Keratinocyte (primary cell): ENCODE measurements around the gene TRPM3. TPM values are rescaled to one million over a fixed set of nuclear protein-coding genes. Genes with fewer than 3 reads are reported as not detected.

ENCODE experiments used
- DNase-seq: peaks from one replicate; pipeline ENCODE4 v3.0.0-alpha.2; 2011; ENCODE audit warnings: low read depth, missing footprints, low spot score
- FAIRE-seq: peaks from 2 replicates; lab custom pipeline; 2011; peaks lifted over from hg19 to GRCh38; lab: Jason Lieb, UNC
- H2AFZ ChIP-seq: 2 replicates; pipeline ENCODE4 v1.6.0; 2012; ENCODE audit warnings: low read length, control low read depth, inconsistent platforms; ENCODE audit not compliant: control insufficient read depth
- H3K27ac ChIP-seq: 2 replicates; pipeline ENCODE4 v1.5.1; 2011; ENCODE audit warnings: low read length; ENCODE audit not compliant: control insufficient read depth, insufficient read depth
- H3K27me3 ChIP-seq: 3 replicates; pipeline ENCODE4 v1.6.0; 2011; ENCODE audit warnings: low read length; ENCODE audit not compliant: control insufficient read depth, insufficient read depth; ENCODE audit errors: extremely low read depth
- H3K36me3 ChIP-seq, 2 experiments: 2 replicates in 1 of 2; 3 replicates in 1 of 2; pipeline ENCODE4 v1.5.1; 2011; ENCODE audit warnings: low read length in 2 of 2, mild to moderate bottlenecking in 1 of 2; ENCODE audit not compliant: control insufficient read depth in 2 of 2, insufficient read depth in 2 of 2; ENCODE audit errors: extremely low read depth in 1 of 2
- H3K4me1 ChIP-seq: 3 replicates; pipeline ENCODE4 v1.5.1; 2011; ENCODE audit warnings: low read length; ENCODE audit not compliant: control insufficient read depth, insufficient read depth; ENCODE audit errors: extremely low read depth
- H3K4me2 ChIP-seq: 3 replicates; pipeline ENCODE4 v1.6.0; 2011; ENCODE audit warnings: low read depth, low read length; ENCODE audit not compliant: control insufficient read depth, insufficient read depth; ENCODE audit errors: extremely low read depth
- H3K4me3 ChIP-seq, 3 experiments: fragments of 200-600 bp in 1 of 3; sonication (generic) in 1 of 3; 2 replicates in 2 of 3; 3 replicates in 1 of 3; pipeline ENCODE4 v1.5.1; 2011 to 2016; ENCODE audit warnings: low read length in 3 of 3, mild to moderate bottlenecking in 3 of 3, control low read depth in 2 of 3, inconsistent platforms in 1 of 3, low read depth in 1 of 3, mixed read lengths in 1 of 3, mixed run types in 1 of 3, moderate library complexity in 1 of 3; ENCODE audit not compliant: control insufficient read depth in 2 of 3, insufficient read depth in 2 of 3; ENCODE audit errors: extremely low read depth in 1 of 3
- H3K79me2 ChIP-seq: 2 replicates; pipeline ENCODE4 v1.6.0; 2012; ENCODE audit warnings: low read length; ENCODE audit not compliant: control insufficient read depth, insufficient read depth
- H3K9ac ChIP-seq: 3 replicates; pipeline ENCODE4 v1.6.0; 2011; ENCODE audit warnings: low read length; ENCODE audit not compliant: control insufficient read depth, insufficient read depth; ENCODE audit errors: extremely low read depth
- H3K9me1 ChIP-seq: 3 replicates; pipeline ENCODE4 v1.6.0; 2011; ENCODE audit warnings: low read length; ENCODE audit not compliant: control insufficient read depth, insufficient read depth; ENCODE audit errors: extremely low read depth
- H3K9me3 ChIP-seq: 2 replicates; pipeline ENCODE4 v1.5.1; 2012; ENCODE audit warnings: low read depth, low read length; ENCODE audit not compliant: control insufficient read depth
- H4K20me1 ChIP-seq: 3 replicates; pipeline ENCODE4 v1.6.0; 2011; ENCODE audit warnings: low read length; ENCODE audit not compliant: control insufficient read depth, insufficient read depth; ENCODE audit errors: extremely low read depth
- CTCF ChIP-seq, 3 experiments: IDR thresholded peaks in 1 of 3; conservative IDR thresholded peaks in 1 of 3; optimal IDR thresholded peaks in 1 of 3; 2 replicates in 2 of 3; 3 replicates in 1 of 3; pipeline versions ENCODE3 to v1.5.1; 2011; ENCODE audit warnings: low read length in 3 of 3, mild to moderate bottlenecking in 3 of 3, moderate library complexity in 2 of 3, control low read depth in 1 of 3, inconsistent platforms in 1 of 3; ENCODE audit not compliant: insufficient read depth in 2 of 3; ENCODE audit errors: extremely low read depth in 1 of 3
- EZH2 ChIP-seq: IDR thresholded peaks from one replicate; pipeline ENCODE4 v1.6.1; 2012; ENCODE audit warnings: inconsistent platforms, mild to moderate bottlenecking, low read length, moderate library complexity
- dilution Hi-C: fragments of 300-500 bp; cut with MboI; formaldehyde crosslinking; loops from one replicate; pipeline ENCODE4 v1.7.0; 2020; ENCODE audit warnings: low sequenced_read_pairs; ENCODE audit not compliant: extremely low pct_ligation_motif_present
- polyA plus RNA-seq, 5 experiments: library from polyadenylated mRNA; depleted of rRNA in 3 of 5; stranded (reverse) in 3 of 5; stranded (forward) in 1 of 5; unstranded in 1 of 5; fragments of >200 nt; gene quantifications; 1 replicate in 1 of 5; 2 replicates in 3 of 5; 3 replicates in 1 of 5; pipeline versions ENCODE4 v1.2.1 to v1.2.3, GENCODE V29; 2011 to 2012; ENCODE audit warnings: missing spikeins in 2 of 5, low read depth in 1 of 5, low replicate concordance in 1 of 5

Gene TRPM3
- polyA plus RNA-seq, 1 donor (not counting 4 experiments of a cell fraction or from before 2014, with no cell fraction given) = 0.03 TPM

DNA sequence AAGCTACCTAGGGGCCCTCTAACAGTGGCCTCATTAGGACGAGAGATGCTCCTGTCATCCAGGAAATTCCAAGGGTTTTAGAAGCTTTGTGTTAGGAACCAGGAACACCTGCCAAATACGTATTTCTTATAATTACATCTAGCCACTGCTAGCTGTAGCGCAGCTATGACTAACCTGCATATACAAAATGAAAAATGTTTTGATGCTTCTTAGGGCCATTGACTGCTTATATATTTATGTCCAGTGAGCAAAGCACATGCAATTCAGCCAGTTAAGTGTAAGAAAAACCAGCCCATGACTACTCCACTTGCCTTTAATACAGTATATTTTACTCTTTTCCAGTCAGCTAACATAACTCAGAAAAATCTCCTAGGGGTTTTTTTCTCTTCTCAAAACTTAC lies 143.3 kb downstream of the TRPM3 start:
- dilution Hi-C loops = no loop called here
- no peak overlapping the region for H3K4me2 ChIP-seq
- no peak for TF ChIP-seq CTCF (optimal IDR thresholded peaks at IDR 0.05 in 1 of 3, IDR thresholded peaks at IDR 0.05 in 1 of 3, conservative IDR thresholded peaks at IDR 0.05 in 1 of 3; ENCODE audit: extremely low read depth in 1 of 3, insufficient read depth in 2 of 3, low read length in 3 of 3)
- no peak for TF ChIP-seq EZH2
- no peak overlapping the region for H3K4me3 ChIP-seq
- H3K27ac ChIP-seq = no peak overlapping the region
- no peaks in the 10 kb centered on the region for H3K9me3 ChIP-seq
- no peak for DNase-seq
- H3K79me2 ChIP-seq = no peaks in the 10 kb centered on the region
- no peaks in the 10 kb centered on the region for H4K20me1 ChIP-seq
- no peak overlapping the region for H2AFZ ChIP-seq
- no peaks in the 10 kb centered on the region for H3K27me3 ChIP-seq
- no peak for FAIRE-seq
- H3K36me3 ChIP-seq = no peaks in the 10 kb centered on the region
- H3K9me1 ChIP-seq = no peaks in the 10 kb centered on the region
- H3K4me1 ChIP-seq = no peaks in the 10 kb centered on the region
- H3K9ac ChIP-seq = no peak overlapping the region

GRCh38 chr9:70975821-70976220 lies 145.6 kb downstream of the TRPM3 start:
- no peak for DNase-seq
- no peaks in the 10 kb centered on the region for H3K4me1 ChIP-seq
- H2AFZ ChIP-seq = no peak overlapping the region
- no peaks in the 10 kb centered on the region for H3K9me1 ChIP-seq
- H3K36me3 ChIP-seq = no peaks in the 10 kb centered on the region
- no peaks in the 10 kb centered on the region for H3K79me2 ChIP-seq
- no peaks in the 10 kb centered on the region for H4K20me1 ChIP-seq
- no peak overlapping the region for H3K4me3 ChIP-seq
- dilution Hi-C loops = no loop called here
- H3K27ac ChIP-seq = no peak overlapping the region
- H3K27me3 ChIP-seq = no peaks in the 10 kb centered on the region
- TF ChIP-seq CTCF (optimal IDR thresholded peaks at IDR 0.05 in 1 of 3, IDR thresholded peaks at IDR 0.05 in 1 of 3, conservative IDR thresholded peaks at IDR 0.05 in 1 of 3; ENCODE audit: extremely low read depth in 1 of 3, insufficient read depth in 2 of 3, low read length in 3 of 3) (no peak), EZH2 (no peak)
- no peaks in the 10 kb centered on the region for H3K9me3 ChIP-seq
- no peak for FAIRE-seq
- no peak overlapping the region for H3K9ac ChIP-seq
- no peak overlapping the region for H3K4me2 ChIP-seq
